DMS153 (cell line): Measurements from ENCODE around the gene CALB2.
"Not testable (repeated sequence)": the region's sequence is repeated elsewhere in the genome, so short reads cannot be mapped to it uniquely, and the experiment has no call there.

Experiments used
- DNase-seq: peaks from one replicate; lab custom pipeline; 2025; lab: John Stamatoyannopoulos, UW

Gene CALB2

GRCh38 chr16:71352963-71353460, 5.5 kb upstream of the CALB2 start:
- no peak for DNase-seq

- no peak for DNase-seq
Measured at GRCh38 chr16:71353736-71354135, 4.8 kb upstream of the CALB2 start.

- DNase-seq: no peak
Measured at GRCh38 chr16:71354156-71354555, 4.4 kb upstream of the CALB2 start.

GRCh38 chr16:71356051-71356740, 2.3 kb upstream of the CALB2 start:
- DNase-seq: no peak

GRCh38 chr16:71356936-71357335, 1.6 kb upstream of the CALB2 start:
- not testable (repeated sequence) for DNase-seq

GRCh38 chr16:71357681-71358080, 842 bp upstream of the CALB2 start:
- no peak for DNase-seq

- DNase-seq: no peak
Measured at GRCh38 chr16:71359431-71359830, 908 bp downstream of the CALB2 start.

- no peak for DNase-seq
Measured at GRCh38 chr16:71360378-71360777, 1.9 kb downstream of the CALB2 start.

GRCh38 chr16:71364133-71364681, 5.7 kb downstream of the CALB2 start:
- no peak for DNase-seq

GRCh38 chr16:71365021-71365420, 6.5 kb downstream of the CALB2 start:
- no peak for DNase-seq

GRCh38 chr16:71367241-71367976, 8.9 kb downstream of the CALB2 start:
- no peak for DNase-seq

GRCh38 chr16:71368958-71369357, 10.4 kb downstream of the CALB2 start:
- DNase-seq: no peak

- no peak for DNase-seq
Measured at GRCh38 chr16:71369494-71369893, 11.0 kb downstream of the CALB2 start.

- DNase-seq: no peak
Measured at GRCh38 chr16:71371237-71371636, 12.7 kb downstream of the CALB2 start.

- no peak for DNase-seq
Measured at GRCh38 chr16:71373073-71373472, 14.6 kb downstream of the CALB2 start.

- no peak for DNase-seq
Measured at GRCh38 chr16:71376465-71377157, 18.1 kb downstream of the CALB2 start.

- no peak for DNase-seq
Measured at GRCh38 chr16:71379711-71380110, 21.2 kb downstream of the CALB2 start.

- no peak for DNase-seq
Measured at GRCh38 chr16:71380831-71381230, 22.3 kb downstream of the CALB2 start.

GRCh38 chr16:71383054-71383773, 24.7 kb downstream of the CALB2 start:
- no peak for DNase-seq

GRCh38 chr16:71384073-71384724, 25.7 kb downstream of the CALB2 start:
- no peak for DNase-seq
